H1 (cell line): Measurements from ENCODE around the gene CORO6. TPM values are rescaled to one million over a fixed set of nuclear protein-coding genes. Genes with fewer than 3 reads are reported as not detected.

Experiments
- ATF3 ChIP-seq: IDR thresholded peaks from 2 replicates; pipeline ENCODE4 v1.6.1; 2011; ENCODE audit warnings: low read depth, mild to moderate bottlenecking, low read length; ENCODE audit not compliant: insufficient read depth
- CEBPB ChIP-seq: IDR thresholded peaks from 2 replicates; pipeline ENCODE4 v1.6.1; 2012; ENCODE audit warnings: low read depth, low read length
- CREB1 ChIP-seq: IDR thresholded peaks from 2 replicates; pipeline ENCODE4 v1.6.1; 2012; ENCODE audit warnings: inconsistent platforms
- CTCF ChIP-seq, 3 experiments: IDR thresholded peaks; 1 replicate in 2 of 3; 2 replicates in 1 of 3; pipeline versions ENCODE4 v1.5.1 to v1.6.1; 2011; ENCODE audit warnings: low read length in 3 of 3, mild to moderate bottlenecking in 3 of 3, inconsistent platforms in 2 of 3, low read depth in 1 of 3, moderate library complexity in 1 of 3; ENCODE audit not compliant: insufficient read depth in 1 of 3; ENCODE audit errors: control extremely low read depth in 1 of 3
- PHF8 ChIP-seq: fragments of 200-600 bp; sonication (generic); conservative IDR thresholded peaks from 2 replicates; pipeline ENCODE4 v1.7.1; 2012; ENCODE audit warnings: low read depth, mild to moderate bottlenecking, inconsistent platforms, low read length, moderate library complexity
- RBBP5 ChIP-seq: IDR thresholded peaks from 2 replicates; pipeline ENCODE4 v1.7.1; 2012; ENCODE audit warnings: low read depth, mild to moderate bottlenecking, inconsistent platforms, low read length, moderate library complexity, borderline replicate concordance
- RNF2 ChIP-seq: fragments of 200-900, 300-1000 bp; sonication (generic); IDR thresholded peaks from 2 replicates; pipeline ENCODE4 v1.7.1; 2016; ENCODE audit warnings: borderline replicate concordance, low read depth, mild to moderate bottlenecking, antibody characterized with exemption, low read length; ENCODE audit not compliant: poor library complexity, severe bottlenecking; ENCODE audit errors: missing control alignments
- SIRT6 ChIP-seq: IDR thresholded peaks from one replicate; pipeline ENCODE4 v1.7.1; 2012; ENCODE audit warnings: low read length, inconsistent platforms
- SP4 ChIP-seq: IDR thresholded peaks from 2 replicates; pipeline ENCODE4 v1.6.1; 2012; ENCODE audit warnings: low read length, inconsistent platforms
- TBP ChIP-seq: IDR thresholded peaks from 2 replicates; pipeline ENCODE4 v1.6.1; 2011; ENCODE audit warnings: low read depth, low read length, improper control_type of control experiment
- TCF12 ChIP-seq: IDR thresholded peaks from 2 replicates; pipeline ENCODE4 v1.6.1; 2011; ENCODE audit warnings: low read depth, mild to moderate bottlenecking, low read length
- polyA plus RNA-seq, 7 experiments: library from polyadenylated mRNA; depleted of rRNA in 3 of 7; stranded (reverse) in 5 of 7; unstranded in 2 of 7; fragments of >200 nt in 5 of 7; fragments of 200-250 nt in 2 of 7; gene quantifications; 1 replicate in 5 of 7; 2 replicates in 1 of 7; 4 replicates in 1 of 7; pipeline versions ENCODE4 v1.2.1 to v1.2.3, GENCODE V29; 2011 to 2013; ENCODE audit warnings: missing spikeins in 2 of 7, mixed read lengths in 2 of 7
- total RNA-seq: library from RNA; stranded (reverse); fragmentation: NEBNext Ultra II Directional; extraction: Animal tissue kit (Norgen Biotek cat#: 25700); gene quantifications from 2 replicates; pipeline ENCODE4 v1.2.1, GENCODE V29; 2021

CORO6 gene
- total and polyA plus RNA-seq, 2 of the 8 experiments (the other 6 are each of a cell fraction or from before 2014, with no cell fraction given): 2.5 to 8.6 TPM

GRCh38 chr17:29622337-29623282, at the start of gene CORO6 (continued):
- TF ChIP-seq RNF2 (peak; percentile 31), RBBP5 (peak; percentile 91; the same call in 1 of the 2 replicates), TBP (peak; percentile 45; the same call in 1 of the 2 replicates), TCF12 (no peak), SP4 (no peak; the same call in 1 of the 2 replicates), ATF3 (no peak), CEBPB (no peak), SIRT6 (no peak), CREB1 (no peak), CTCF (IDR thresholded peaks at IDR 0.05; ENCODE audit: control extremely low read depth in 1 of 3, insufficient read depth in 1 of 3, low read depth in 1 of 3, low read length in 3 of 3) (no peak), PHF8 (peak; percentile 72; the same call in 1 of the 2 replicates)
